ENCODE data around the gene MAN2B2. TPM values are rescaled to one million over a fixed set of nuclear protein-coding genes. Genes with fewer than 3 reads are reported as not detected.

The MAN2B2 gene
- total RNA-seq, 1 experiment from 2014 or later: 5.9 TPM

DNA sequence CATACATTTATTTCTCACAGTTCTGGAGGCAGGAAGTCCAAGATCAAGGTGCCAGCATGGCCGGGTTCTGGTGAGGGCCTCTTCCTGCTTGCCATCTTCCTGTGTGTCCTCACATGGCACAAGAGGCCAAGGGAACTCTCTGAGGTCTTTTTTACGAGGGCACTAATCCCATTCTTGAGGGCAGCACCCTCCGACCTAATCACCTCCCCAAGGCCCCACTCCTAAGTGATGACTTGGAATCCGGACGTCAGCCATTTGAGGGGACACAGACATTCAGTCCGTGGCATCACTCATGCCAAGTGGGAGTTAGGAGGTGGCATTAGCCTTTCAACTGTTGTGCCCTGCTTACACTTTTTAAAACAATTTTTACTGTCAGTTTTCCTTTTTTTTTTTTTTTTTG, 27.3 kb downstream of the MAN2B2 start:
- Histone ChIP-seq H2BK20ac (ENCODE audit: low read depth, low read length, poor library complexity, severe bottlenecking) (no peak overlapping the region), H4K8ac (replicated peaks; ENCODE audit: insufficient read length, low read depth, low read length) (no peak overlapping the region), H4K91ac (ENCODE audit: insufficient read length, low read depth, low read length) (no peak overlapping the region), H3K9ac (ENCODE audit: extremely low read depth, insufficient read length, low read length) (no peak overlapping the region), H3K4me1 (ENCODE audit: insufficient read depth, low read length) (no peaks in the 10 kb centered on the region), H3K56ac (ENCODE audit: insufficient read length, low read depth, low read length) (no peak overlapping the region), H3K4me2 (ENCODE audit: insufficient read depth, insufficient read length, low read length) (no peak overlapping the region), H3K23ac (ENCODE audit: insufficient read length, low read depth, low read length) (no peak overlapping the region), H3K27me3 (ENCODE audit: insufficient read depth, low read length) (no peaks in the 10 kb centered on the region), H2BK5ac (ENCODE audit: insufficient read length, low read length) (no peak overlapping the region), H3K4ac (ENCODE audit: low read depth, low read length) (no peak overlapping the region), H2BK120ac (ENCODE audit: low read depth, low read length, poor library complexity, severe bottlenecking) (no peak overlapping the region), H3K14ac (ENCODE audit: insufficient read depth, low read length) (no peak overlapping the region), H3K79me1 (ENCODE audit: insufficient read depth, low read depth, low read length, poor library complexity, severe bottlenecking) (no peaks in the 10 kb centered on the region), H2AFZ (ENCODE audit: low read length) (no peak overlapping the region), H3K27ac (ENCODE audit: insufficient read length, low read depth, low read length) (no peak overlapping the region), H4K5ac (ENCODE audit: insufficient read length, low read depth, low read length) (no peak overlapping the region), H2AK5ac (ENCODE audit: insufficient read length, low read length) (no peak overlapping the region), H2BK12ac (ENCODE audit: insufficient read length, low read depth, low read length) (no peak overlapping the region), H3K79me2 (ENCODE audit: insufficient read depth, low read length) (no peaks in the 10 kb centered on the region), H3T11ph (ENCODE audit: low read length) (no peak overlapping the region), H4K20me1 (ENCODE audit: control insufficient read depth, insufficient read depth, insufficient read length) (no peaks in the 10 kb centered on the region), H3K23me2 (ENCODE audit: insufficient read length, low read depth, low read length, poor library complexity, severe bottlenecking) (no peaks in the 10 kb centered on the region), H3K18ac (ENCODE audit: insufficient read length, low read depth, low read length) (no peak overlapping the region), H2BK15ac (ENCODE audit: low read depth, low read length) (no peak overlapping the region), H3K9me3 (ENCODE audit: control insufficient read depth, low read depth, low read length) (no peaks in the 10 kb centered on the region)
- no peak for DNase-seq
- Mint-ChIP-seq H3K4me1 (no peaks in the 10 kb centered on the region), H3K27ac (no peak overlapping the region), H3K4me3 (no peak overlapping the region), H3K27me3 (ENCODE audit: low read depth) (peaks cover 8% of the 10 kb centered on the region), H3K9me3 (peaks cover 12 to 17% of the 10 kb centered on the region in 2 experiments), H3K36me3 (ENCODE audit: insufficient read depth in 1 of 3, low read depth in 3 of 3) (peaks cover 7 to 28% (median 21%) of the 10 kb centered on the region in 3 experiments)
- TF ChIP-seq, protein P1, sequence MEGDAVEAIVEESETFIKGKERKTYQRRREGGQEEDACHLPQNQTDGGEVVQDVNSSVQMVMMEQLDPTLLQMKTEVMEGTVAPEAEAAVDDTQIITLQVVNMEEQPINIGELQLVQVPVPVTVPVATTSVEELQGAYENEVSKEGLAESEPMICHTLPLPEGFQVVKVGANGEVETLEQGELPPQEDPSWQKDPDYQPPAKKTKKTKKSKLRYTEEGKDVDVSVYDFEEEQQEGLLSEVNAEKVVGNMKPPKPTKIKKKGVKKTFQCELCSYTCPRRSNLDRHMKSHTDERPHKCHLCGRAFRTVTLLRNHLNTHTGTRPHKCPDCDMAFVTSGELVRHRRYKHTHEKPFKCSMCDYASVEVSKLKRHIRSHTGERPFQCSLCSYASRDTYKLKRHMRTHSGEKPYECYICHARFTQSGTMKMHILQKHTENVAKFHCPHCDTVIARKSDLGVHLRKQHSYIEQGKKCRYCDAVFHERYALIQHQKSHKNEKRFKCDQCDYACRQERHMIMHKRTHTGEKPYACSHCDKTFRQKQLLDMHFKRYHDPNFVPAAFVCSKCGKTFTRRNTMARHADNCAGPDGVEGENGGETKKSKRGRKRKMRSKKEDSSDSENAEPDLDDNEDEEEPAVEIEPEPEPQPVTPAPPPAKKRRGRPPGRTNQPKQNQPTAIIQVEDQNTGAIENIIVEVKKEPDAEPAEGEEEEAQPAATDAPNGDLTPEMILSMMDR (conservative IDR thresholded peaks at IDR 0.05): no peak
- WGBS (ENCODE audit: extremely low coverage, insufficient read length, low lambda C conversion rate): no CpG with 5 or more reads among the region's 6 CpGs

Data from H9 (cell line).